H1 (cell line): ENCODE data around the gene TSPAN9. TPM values are rescaled to one million over a fixed set of nuclear protein-coding genes. Genes with fewer than 3 reads are reported as not detected.

Source experiments
- CTCF ChIA-PET: fragments of 300-600 bp; sonication (Branson Sonifier 250); formaldehyde crosslinking; loops from one replicate; lab custom pipeline; 2021; ENCODE audit not compliant: partially characterized antibody; lab: Charles Lee
- POLR2A ChIA-PET: fragments of 300-600 bp; sonication (Branson Sonifier 250); formaldehyde crosslinking; loops from one replicate; lab custom pipeline; 2021; ENCODE audit warnings: inconsistent platforms; ENCODE audit not compliant: partially characterized antibody; lab: Charles Lee
- DNase-seq, 2 experiments: peaks; one replicate each; pipeline versions ENCODE4 v3.0.0 to v3.0.0-alpha.2; 2010 to 2022; ENCODE audit warnings: low spot score in 2 of 2, low read depth in 1 of 2, mixed read lengths in 1 of 2
- FAIRE-seq: peaks from 2 replicates; lab custom pipeline; 2011; peaks lifted over from hg19 to GRCh38; lab: Jason Lieb, UNC
- H2AFZ ChIP-seq: 2 replicates; pipeline ENCODE4 v1.8.1; 2012; ENCODE audit warnings: low read length, inconsistent platforms
- H2AK5ac ChIP-seq: 2 replicates; pipeline ENCODE4 v1.6.1; 2013; ENCODE audit warnings: low read depth, low read length
- H2BK120ac ChIP-seq: replicated peaks from 2 replicates; pipeline ENCODE3; 2013; ENCODE audit warnings: low read depth, low read length, inconsistent platforms
- H2BK12ac ChIP-seq: 2 replicates; pipeline ENCODE4 v1.6.1; 2013; ENCODE audit warnings: low read depth, low read length
- H2BK15ac ChIP-seq: 2 replicates; pipeline ENCODE4 v1.6.1; 2013; ENCODE audit warnings: low read length
- H2BK20ac ChIP-seq: 2 replicates; pipeline ENCODE4 v1.6.1; 2013; ENCODE audit warnings: low read length
- H2BK5ac ChIP-seq: 2 replicates; pipeline ENCODE4 v1.6.1; 2013; ENCODE audit warnings: low read depth, low read length
- H3K14ac ChIP-seq: 2 replicates; pipeline ENCODE4 v1.6.1; 2013; ENCODE audit warnings: inconsistent platforms; ENCODE audit not compliant: insufficient read length
- H3K18ac ChIP-seq: 2 replicates; pipeline ENCODE4 v1.6.1; 2013; ENCODE audit warnings: low read length; ENCODE audit errors: extremely low read depth
- H3K23ac ChIP-seq: 2 replicates; pipeline ENCODE4 v1.6.1; 2013; ENCODE audit warnings: inconsistent platforms; ENCODE audit not compliant: insufficient read length
- H3K23me2 ChIP-seq: 2 replicates; pipeline ENCODE4 v1.6.1; 2013; ENCODE audit warnings: low read depth, low read length
- H3K27ac ChIP-seq: 2 replicates; pipeline ENCODE4 v1.6.1; 2011; ENCODE audit warnings: low read depth, low read length, inconsistent platforms
- H3K27me3 ChIP-seq, 4 experiments: replicated peaks in 1 of 4; 1 replicate in 1 of 4; 2 replicates in 3 of 4; pipeline versions ENCODE4 v1.6.1 to v1.8.1; 2011 to 2013; ENCODE audit warnings: low read length in 3 of 4, mild to moderate bottlenecking in 3 of 4, inconsistent platforms in 2 of 4, mixed read lengths in 2 of 4, moderate library complexity in 1 of 4; ENCODE audit not compliant: control insufficient read depth in 3 of 4, insufficient read depth in 3 of 4; ENCODE audit errors: extremely low read depth in 1 of 4
- H3K36me3 ChIP-seq, 4 experiments: 2 replicates each; pipeline versions ENCODE4 v1.6.1 to v1.8.1; 2011 to 2013; ENCODE audit warnings: mild to moderate bottlenecking in 4 of 4, low read length in 3 of 4, moderate library complexity in 2 of 4, control low read depth in 1 of 4, inconsistent platforms in 1 of 4; ENCODE audit not compliant: insufficient read depth in 4 of 4, control insufficient read depth in 2 of 4
- H3K4ac ChIP-seq: replicated peaks from 2 replicates; pipeline ENCODE3; 2013; ENCODE audit warnings: low read length, low read depth, mixed read lengths, inconsistent platforms; ENCODE audit not compliant: insufficient read length
- H3K4me1 ChIP-seq, 4 experiments: replicated peaks in 1 of 4; 1 replicate in 1 of 4; 2 replicates in 3 of 4; pipeline versions ENCODE4 v1.6.1 to v1.8.1; 2011 to 2013; ENCODE audit warnings: low read length in 3 of 4, inconsistent platforms in 2 of 4, mixed read lengths in 1 of 4; ENCODE audit not compliant: insufficient read depth in 4 of 4, control insufficient read depth in 3 of 4
- H3K4me2 ChIP-seq, 2 experiments: 2 replicates each; pipeline versions ENCODE4 v1.6.1 to v1.8.1; 2011 to 2013; ENCODE audit warnings: low read depth in 2 of 2, low read length in 2 of 2, control low read depth in 1 of 2, inconsistent platforms in 1 of 2, mild to moderate bottlenecking in 1 of 2; ENCODE audit not compliant: insufficient read depth in 1 of 2
- H3K4me3 ChIP-seq, 4 experiments: fragments of 200-600, 300-600 bp in 1 of 4; sonication (generic), shearing (Covaris generic), sonication (Bioruptor Twin) in 1 of 4; 2 replicates each; pipeline versions ENCODE4 v1.5.1 to v1.8.1; 2011 to 2016; ENCODE audit warnings: low read length in 4 of 4, low read depth in 3 of 4, control low read depth in 2 of 4, inconsistent platforms in 2 of 4, mild to moderate bottlenecking in 2 of 4, mixed read lengths in 1 of 4, moderate library complexity in 1 of 4; ENCODE audit not compliant: insufficient read depth in 2 of 4; ENCODE audit errors: extremely low read depth in 1 of 4
- H3K56ac ChIP-seq: replicated peaks from 2 replicates; pipeline ENCODE3; 2013; ENCODE audit warnings: low read depth, mild to moderate bottlenecking, mixed read lengths, low read length, inconsistent platforms; ENCODE audit not compliant: insufficient read length
- H3K79me1 ChIP-seq: 2 replicates; pipeline ENCODE4 v1.6.1; 2013; ENCODE audit warnings: low read depth, low read length, control low read depth
- H3K79me2 ChIP-seq, 2 experiments: 2 replicates each; pipeline versions ENCODE4 v1.6.1 to v1.8.1; 2012 to 2013; ENCODE audit warnings: low read length in 2 of 2, mild to moderate bottlenecking in 2 of 2, inconsistent platforms in 1 of 2; ENCODE audit not compliant: insufficient read depth in 2 of 2, control insufficient read depth in 1 of 2
- H3K9ac ChIP-seq, 4 experiments: replicated peaks in 1 of 4; 1 replicate in 1 of 4; 2 replicates in 3 of 4; pipeline versions ENCODE4 v1.6.1 to v1.8.1; 2011 to 2013; ENCODE audit warnings: low read depth in 3 of 4, low read length in 3 of 4, control low read depth in 2 of 4, mild to moderate bottlenecking in 2 of 4, moderate library complexity in 2 of 4, inconsistent platforms in 1 of 4; ENCODE audit errors: extremely low read depth in 1 of 4
- H3K9me3 ChIP-seq, 2 experiments: 2 replicates each; pipeline versions ENCODE4 v1.6.1 to v1.8.1; 2012 to 2013; ENCODE audit warnings: mild to moderate bottlenecking in 2 of 2, moderate library complexity in 2 of 2, control low read depth in 1 of 2, inconsistent platforms in 1 of 2, low read depth in 1 of 2, low read length in 1 of 2, mixed read lengths in 1 of 2; ENCODE audit not compliant: insufficient read depth in 2 of 2
- H4K20me1 ChIP-seq, 2 experiments: replicated peaks in 1 of 2; 2 replicates each; pipeline versions ENCODE3 to v1.8.1; 2011 to 2013; ENCODE audit warnings: inconsistent platforms in 2 of 2, low read length in 2 of 2, mild to moderate bottlenecking in 1 of 2; ENCODE audit not compliant: insufficient read depth in 2 of 2, control insufficient read depth in 1 of 2
- H4K5ac ChIP-seq: 2 replicates; pipeline ENCODE4 v1.6.1; 2013; ENCODE audit warnings: low read length, low read depth, mixed read lengths, inconsistent platforms; ENCODE audit not compliant: insufficient read length
- H4K8ac ChIP-seq: 2 replicates; pipeline ENCODE4 v1.8.0; 2013; ENCODE audit warnings: mild to moderate bottlenecking, moderate library complexity, low read length, inconsistent platforms; ENCODE audit not compliant: insufficient read depth; ENCODE audit errors: extremely low read depth
- H4K91ac ChIP-seq: replicated peaks from 2 replicates; pipeline ENCODE3; 2013; ENCODE audit warnings: low read length, mixed read lengths, inconsistent platforms; ENCODE audit not compliant: insufficient read length
- BRCA1 ChIP-seq: IDR thresholded peaks from 2 replicates; pipeline ENCODE4 v1.6.1; 2012; ENCODE audit warnings: low read depth, low read length, improper control_type of control experiment
- RAD21 ChIP-seq, 2 experiments: IDR thresholded peaks in 1 of 2; conservative IDR thresholded peaks in 1 of 2; 2 replicates each; pipeline ENCODE4 v1.6.1; 2011; ENCODE audit warnings: low read depth in 2 of 2, low read length in 2 of 2, improper control_type of control experiment in 1 of 2, inconsistent platforms in 1 of 2, mild to moderate bottlenecking in 1 of 2, moderate library complexity in 1 of 2
- WGBS, 2 experiments: shearing (Covaris generic) in 1 of 2; methylation state at CpG; one replicate each; pipeline versions ENCODE4 v1.1.6 to v1.1.7; 2013 to 2015; ENCODE audit warnings: low lambda C conversion rate in 2 of 2, mixed read lengths in 2 of 2, inconsistent platforms in 1 of 2, low coverage in 1 of 2, missing lambda C conversion rate in 1 of 2; ENCODE audit not compliant: insufficient replicate concordance in 2 of 2, insufficient coverage in 1 of 2, insufficient read length in 1 of 2; ENCODE audit errors: extremely low coverage in 1 of 2, missing lambda C conversion rate in 1 of 2; 5-methylcytosine and 5-hydroxymethylcytosine counted together
- polyA plus RNA-seq, 7 experiments: library from polyadenylated mRNA; depleted of rRNA in 3 of 7; stranded (reverse) in 5 of 7; unstranded in 2 of 7; fragments of >200 nt in 5 of 7; fragments of 200-250 nt in 2 of 7; gene quantifications; 1 replicate in 5 of 7; 2 replicates in 1 of 7; 4 replicates in 1 of 7; pipeline versions ENCODE4 v1.2.1 to v1.2.3, GENCODE V29; 2011 to 2013; ENCODE audit warnings: missing spikeins in 2 of 7, mixed read lengths in 2 of 7
- total RNA-seq: library from RNA; stranded (reverse); fragmentation: NEBNext Ultra II Directional; extraction: Animal tissue kit (Norgen Biotek cat#: 25700); gene quantifications from 2 replicates; pipeline ENCODE4 v1.2.1, GENCODE V29; 2021

TSPAN9 gene
- total and polyA plus RNA-seq, 2 of the 8 experiments (the other 6 are each of a cell fraction or from before 2014, with no cell fraction given): 11.5 to 29.1 TPM

GRCh38 chr12:3165078-3165980 is 88.2 kb downstream of the TSPAN9 start:
- WGBS, 2 experiments: 91% methylated on average over 22 of the region's 22 CpGs; no CpG with 5 or more reads in 1 of the 2 experiments
- ChIA-PET CTCF (interaction anchor here (0.8 to 11.4 kb wide), 11 partner anchors 9 to 134 kb away, joined by 4 to 95 read pairs (median 8); no protein-coding TSS in a partner anchor), POLR2A (interaction anchor here (1.3 to 2.6 kb wide), 2 partner anchors 14 to 27 kb away, joined by 4 to 10 read pairs; no protein-coding TSS in a partner anchor)
- Histone ChIP-seq H3K23me2 (no peaks in the 10 kb centered on the region), H2BK12ac (no peak overlapping the region), H3K56ac (no peak overlapping the region), H3K27me3 (no peaks in the 10 kb centered on the region), H3K18ac (no peak overlapping the region), H3K14ac (no peak overlapping the region), H3K79me2 (no peaks in the 10 kb centered on the region), H2BK5ac (no peak overlapping the region), H2AK5ac (no peak overlapping the region), H3K4ac (no peak overlapping the region), H3K4me3 (no peak overlapping the region), H3K27ac (no peak overlapping the region), H3K36me3 (no peaks in the 10 kb centered on the region), H3K79me1 (peaks cover 2% of the 10 kb centered on the region; the same call in 1 of the 2 replicates), H2BK120ac (no peak overlapping the region), H4K20me1 (peaks cover 0 to 2% of the 10 kb centered on the region in 2 experiments), H2BK20ac (no peak overlapping the region), H3K4me1 (peaks cover 5 to 14% (median 10%) of the 10 kb centered on the region in 4 experiments; a peak in 6 of 7 replicates), H4K5ac (no peak overlapping the region), H2AFZ (no peak overlapping the region), H3K4me2 (no peak overlapping the region), H3K9me3 (0 out of 4 replicates have a peak, but pooled peaks cover 0 to 3% of the 10 kb centered on the region in 2 experiments), H3K9ac (no peak overlapping the region), H2BK15ac (no peak overlapping the region), H4K8ac (peak overlapping the region; percentile 22; the same call in 1 of the 2 replicates), H4K91ac (no peak overlapping the region), H3K23ac (no peak overlapping the region)
- FAIRE-seq: peak; percentile 7
- TF ChIP-seq RAD21 (IDR thresholded peaks at IDR 0.05 in 1 of 2, conservative IDR thresholded peaks at IDR 0.05 in 1 of 2; ENCODE audit: low read depth in 2 of 2, low read length in 2 of 2): peak in 1 of 2 experiments; percentile 18; a peak in 1 of 4 replicates
- no peak for TF ChIP-seq BRCA1
- no peak for DNase-seq
